Tibial nerve (tissue), 4 donors: ENCODE data around the gene TFEC.

Experiments
- EP300 ChIP-seq, 2 donors: sonication (generic); formaldehyde crosslinking; IDR thresholded peaks; one replicate each; pipeline ENCODE4 v1.6.1; 2017; ENCODE audit warnings: antibody characterized with exemption in 2 of 2, mild to moderate bottlenecking in 1 of 2
- TF ChIP-seq, protein P1 (sequence below), 5 experiments: fragments of 200-600 bp in 3 of 5; fragments of 450-650 bp in 2 of 5; sonication (generic) in 3 of 5; IDR thresholded peaks; one replicate each; pipeline ENCODE4 v1.5.1; 2016 to 2019; ENCODE audit warnings: antibody characterized with exemption in 5 of 5, mild to moderate bottlenecking in 3 of 5, moderate library complexity in 2 of 5

- no peak for TF ChIP-seq EP300 (IDR thresholded peaks at IDR 0.05)
- TF ChIP-seq, protein P1, sequence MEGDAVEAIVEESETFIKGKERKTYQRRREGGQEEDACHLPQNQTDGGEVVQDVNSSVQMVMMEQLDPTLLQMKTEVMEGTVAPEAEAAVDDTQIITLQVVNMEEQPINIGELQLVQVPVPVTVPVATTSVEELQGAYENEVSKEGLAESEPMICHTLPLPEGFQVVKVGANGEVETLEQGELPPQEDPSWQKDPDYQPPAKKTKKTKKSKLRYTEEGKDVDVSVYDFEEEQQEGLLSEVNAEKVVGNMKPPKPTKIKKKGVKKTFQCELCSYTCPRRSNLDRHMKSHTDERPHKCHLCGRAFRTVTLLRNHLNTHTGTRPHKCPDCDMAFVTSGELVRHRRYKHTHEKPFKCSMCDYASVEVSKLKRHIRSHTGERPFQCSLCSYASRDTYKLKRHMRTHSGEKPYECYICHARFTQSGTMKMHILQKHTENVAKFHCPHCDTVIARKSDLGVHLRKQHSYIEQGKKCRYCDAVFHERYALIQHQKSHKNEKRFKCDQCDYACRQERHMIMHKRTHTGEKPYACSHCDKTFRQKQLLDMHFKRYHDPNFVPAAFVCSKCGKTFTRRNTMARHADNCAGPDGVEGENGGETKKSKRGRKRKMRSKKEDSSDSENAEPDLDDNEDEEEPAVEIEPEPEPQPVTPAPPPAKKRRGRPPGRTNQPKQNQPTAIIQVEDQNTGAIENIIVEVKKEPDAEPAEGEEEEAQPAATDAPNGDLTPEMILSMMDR (IDR thresholded peaks at IDR 0.05) = no peak
Measured at GRCh38 chr7:115988401-115988800, 42.2 kb downstream of the TFEC start.
